ENCODE measurements around the gene CAMK1D.

The CAMK1D gene

GRCh38 chr10:12826800-12827372 is 477.5 kb downstream of the CAMK1D start:
- no peak overlapping the region for H3K4me3 Mint-ChIP-seq
- no peaks in the 10 kb centered on the region for H3K9me3 Mint-ChIP-seq
- no peaks in the 10 kb centered on the region for H3K4me1 Mint-ChIP-seq (ENCODE audit: low read depth)
- no peaks in the 10 kb centered on the region for H3K27me3 Mint-ChIP-seq
- peaks cover 28% of the 10 kb centered on the region for H3K36me3 Mint-ChIP-seq (ENCODE audit: low read depth)
- no peak overlapping the region for H3K27ac Mint-ChIP-seq

DNA sequence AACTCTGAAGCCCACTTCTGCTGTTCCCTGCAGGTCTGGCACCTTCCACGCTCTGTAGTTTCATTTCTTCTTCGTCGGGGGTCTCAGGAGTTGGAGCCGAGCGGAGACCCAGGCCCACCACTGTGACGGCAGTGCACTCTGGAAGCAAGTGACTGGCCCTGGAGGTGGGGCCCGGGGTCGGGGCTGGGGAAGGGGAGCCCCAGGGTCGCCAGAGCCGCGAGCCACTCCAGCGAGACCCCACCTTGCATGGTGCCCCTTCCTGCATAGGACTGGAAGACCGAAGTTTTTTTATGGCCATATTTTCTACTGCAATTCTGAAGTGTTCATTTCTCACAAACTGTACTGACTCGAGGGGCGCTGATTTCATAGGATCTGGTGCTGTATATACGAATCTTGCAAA is 479.4 kb downstream of the CAMK1D start:
- Mint-ChIP-seq H3K27me3 (no peaks in the 10 kb centered on the region), H3K4me3 (no peak overlapping the region), H3K36me3 (ENCODE audit: low read depth) (peaks cover 24% of the 10 kb centered on the region), H3K4me1 (ENCODE audit: low read depth) (no peaks in the 10 kb centered on the region), H3K9me3 (no peaks in the 10 kb centered on the region), H3K27ac (no peak overlapping the region)

GRCh38 chr10:12829831-12830390 is 480.6 kb downstream of the CAMK1D start:
- peaks cover 24% of the 10 kb centered on the region for H3K36me3 Mint-ChIP-seq (ENCODE audit: low read depth)
- H3K27ac Mint-ChIP-seq, result no peak overlapping the region
- H3K4me1 Mint-ChIP-seq (ENCODE audit: low read depth), result no peaks in the 10 kb centered on the region
- H3K4me3 Mint-ChIP-seq, result no peak overlapping the region
- no peaks in the 10 kb centered on the region for H3K9me3 Mint-ChIP-seq
- H3K27me3 Mint-ChIP-seq, result no peaks in the 10 kb centered on the region

DNA sequence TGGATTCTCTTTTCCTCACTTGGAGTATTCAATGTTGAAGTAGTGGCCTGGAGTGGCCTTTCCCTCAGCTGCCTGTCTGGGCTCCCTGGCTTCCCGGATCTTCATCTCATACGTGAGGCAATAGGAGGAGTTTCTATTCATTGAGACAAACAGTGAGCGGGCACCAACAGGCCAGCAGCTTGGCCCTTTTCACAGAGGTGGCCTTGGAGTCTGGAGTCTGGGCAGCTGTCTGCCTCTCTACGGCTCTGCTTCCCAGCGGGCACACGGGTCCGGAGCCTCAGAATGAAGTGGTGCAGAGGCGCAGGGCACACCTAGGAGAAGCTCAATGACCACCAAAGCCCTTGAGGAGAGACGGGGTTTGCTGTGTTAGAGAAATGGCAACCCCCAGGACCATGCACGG is 482.7 kb downstream of the CAMK1D start:
- no peaks in the 10 kb centered on the region for H3K4me1 Mint-ChIP-seq (ENCODE audit: low read depth)
- no peaks in the 10 kb centered on the region for H3K27me3 Mint-ChIP-seq
- no peaks in the 10 kb centered on the region for H3K9me3 Mint-ChIP-seq
- no peak overlapping the region for H3K4me3 Mint-ChIP-seq
- no peak overlapping the region for H3K27ac Mint-ChIP-seq
- peaks cover 13% of the 10 kb centered on the region for H3K36me3 Mint-ChIP-seq (ENCODE audit: low read depth)

GRCh38 chr10:12833451-12833850 is 484.1 kb downstream of the CAMK1D start:
- Mint-ChIP-seq H3K27ac (no peak overlapping the region), H3K4me1 (ENCODE audit: low read depth) (no peaks in the 10 kb centered on the region), H3K27me3 (no peaks in the 10 kb centered on the region), H3K36me3 (ENCODE audit: low read depth) (peaks cover 9% of the 10 kb centered on the region), H3K9me3 (no peaks in the 10 kb centered on the region), H3K4me3 (no peak overlapping the region)

DNA sequence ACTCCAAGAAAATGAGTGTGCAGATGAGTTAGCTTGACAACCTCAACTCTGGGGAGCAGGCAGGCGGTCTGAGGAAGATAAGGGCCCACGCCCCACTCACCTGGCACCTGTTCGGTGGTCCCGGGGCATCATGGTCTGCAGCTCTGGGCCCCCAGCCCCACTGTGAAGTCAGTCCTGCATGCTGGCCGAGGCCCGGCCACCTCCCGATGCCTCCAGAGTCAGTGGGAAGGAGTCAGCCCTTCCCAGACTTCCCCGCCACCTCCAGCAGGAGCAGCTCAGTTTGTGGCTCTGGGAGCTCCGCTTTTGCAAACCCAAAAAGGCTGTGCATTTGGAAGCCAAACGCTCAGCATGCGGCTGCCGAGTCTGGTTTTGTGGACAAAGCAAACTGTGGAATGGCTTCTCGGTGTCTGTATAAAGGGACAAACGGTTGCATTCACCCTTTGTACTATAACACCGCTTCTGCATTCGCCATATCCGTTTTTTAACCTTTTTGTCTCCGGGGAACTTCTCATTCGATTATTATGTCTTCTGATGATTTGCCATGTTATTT is 484.8 kb downstream of the CAMK1D start:
- no peak overlapping the region for H3K4me3 Mint-ChIP-seq
- H3K27ac Mint-ChIP-seq, result no peak overlapping the region
- no peaks in the 10 kb centered on the region for H3K9me3 Mint-ChIP-seq
- H3K36me3 Mint-ChIP-seq (ENCODE audit: low read depth), result peaks cover 3% of the 10 kb centered on the region
- H3K27me3 Mint-ChIP-seq, result no peaks in the 10 kb centered on the region
- no peaks in the 10 kb centered on the region for H3K4me1 Mint-ChIP-seq (ENCODE audit: low read depth)

GRCh38 chr10:12834721-12835120 is 485.4 kb downstream of the CAMK1D start:
- H3K9me3 Mint-ChIP-seq, result no peaks in the 10 kb centered on the region
- no peaks in the 10 kb centered on the region for H3K4me1 Mint-ChIP-seq (ENCODE audit: low read depth)
- H3K4me3 Mint-ChIP-seq, result no peak overlapping the region
- H3K27me3 Mint-ChIP-seq, result no peaks in the 10 kb centered on the region
- peaks cover 1% of the 10 kb centered on the region for H3K36me3 Mint-ChIP-seq (ENCODE audit: low read depth)
- no peak overlapping the region for H3K27ac Mint-ChIP-seq

DNA sequence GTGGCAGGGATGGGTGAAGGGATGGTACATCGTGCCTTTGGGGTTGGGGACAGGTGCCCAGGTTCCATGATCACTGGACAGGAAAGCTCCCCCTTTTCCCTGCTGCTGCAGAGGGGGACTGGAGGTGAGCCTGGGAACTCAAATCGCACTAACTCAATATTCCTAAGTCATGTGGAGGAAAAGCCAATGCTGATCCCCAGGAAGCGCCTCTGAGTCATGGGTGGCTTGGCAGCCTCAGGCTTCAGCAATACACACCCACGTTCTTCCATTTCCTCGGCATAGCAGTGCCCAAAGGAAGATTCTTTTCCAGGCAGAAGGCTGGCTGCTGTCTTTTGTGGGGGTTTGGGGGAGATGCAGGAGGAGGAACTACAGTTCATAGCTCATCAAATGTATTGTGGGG is 486.4 kb downstream of the CAMK1D start:
- Mint-ChIP-seq H3K27me3 (no peaks in the 10 kb centered on the region), H3K4me3 (no peak overlapping the region), H3K4me1 (ENCODE audit: low read depth) (no peaks in the 10 kb centered on the region), H3K27ac (no peak overlapping the region), H3K36me3 (ENCODE audit: low read depth) (no peaks in the 10 kb centered on the region), H3K9me3 (no peaks in the 10 kb centered on the region)

DNA sequence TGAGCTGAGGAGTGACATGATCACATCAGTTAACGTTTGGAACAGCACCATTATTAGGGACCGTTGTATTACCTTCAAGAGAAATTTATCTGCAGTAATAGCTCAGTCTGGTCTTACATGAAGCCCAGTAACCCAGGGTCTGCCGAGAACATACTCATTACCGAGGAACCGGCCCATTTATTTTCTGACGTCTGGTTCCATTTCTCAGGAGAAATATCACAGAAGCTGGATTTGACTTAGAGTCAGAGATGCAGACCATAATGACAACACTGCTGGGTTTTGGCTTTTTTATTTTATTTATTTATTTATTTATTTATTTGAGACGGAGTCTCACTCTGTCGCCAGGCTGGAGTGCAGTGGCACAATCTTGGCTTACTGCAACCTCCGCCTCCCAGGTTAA is 489.0 kb downstream of the CAMK1D start:
- Mint-ChIP-seq H3K36me3 (ENCODE audit: low read depth) (no peaks in the 10 kb centered on the region), H3K27me3 (peaks cover 3% of the 10 kb centered on the region), H3K9me3 (no peaks in the 10 kb centered on the region), H3K4me3 (no peak overlapping the region), H3K27ac (no peak overlapping the region), H3K4me1 (ENCODE audit: low read depth) (no peaks in the 10 kb centered on the region)

GRCh38 chr10:12838995-12839927 is 489.9 kb downstream of the CAMK1D start:
- H3K36me3 Mint-ChIP-seq (ENCODE audit: low read depth), result no peaks in the 10 kb centered on the region
- H3K27ac Mint-ChIP-seq, result no peak overlapping the region
- no peaks in the 10 kb centered on the region for H3K4me1 Mint-ChIP-seq (ENCODE audit: low read depth)
- no peak overlapping the region for H3K4me3 Mint-ChIP-seq
- peaks cover 3% of the 10 kb centered on the region for H3K27me3 Mint-ChIP-seq
- no peaks in the 10 kb centered on the region for H3K9me3 Mint-ChIP-seq

DNA sequence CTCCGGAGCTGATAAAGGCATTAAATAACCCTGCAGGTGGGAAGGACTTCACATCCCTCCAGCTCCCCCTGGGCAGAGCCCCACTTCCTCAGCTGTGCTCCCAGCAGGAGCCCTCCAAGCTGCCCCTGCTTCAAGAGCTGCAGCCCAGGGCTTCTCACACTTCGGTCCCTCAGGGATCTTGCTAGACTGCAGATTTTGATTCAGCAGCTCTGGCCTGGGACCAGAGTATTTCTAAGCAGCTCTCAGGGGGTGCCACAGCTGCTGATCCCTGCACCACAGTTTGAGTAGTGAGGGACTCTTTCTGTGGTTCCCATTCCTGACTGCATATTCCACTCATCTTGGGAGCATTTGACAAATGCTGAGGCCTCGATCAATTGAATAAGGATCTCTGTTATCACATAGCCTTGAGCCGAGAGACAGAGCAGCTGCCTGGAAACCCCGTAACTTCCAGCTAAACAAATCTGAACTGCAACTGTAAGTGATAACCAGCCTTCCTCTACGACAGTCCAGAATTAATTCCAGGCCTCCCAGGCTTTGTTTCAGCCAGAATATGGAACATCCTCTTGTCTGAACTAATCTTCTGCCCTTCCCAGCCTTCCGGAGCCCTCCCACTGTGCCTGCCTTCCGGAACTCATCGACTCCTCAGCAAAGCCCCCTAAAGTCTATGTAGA is 490.7 kb downstream of the CAMK1D start:
- no peak overlapping the region for H3K4me3 Mint-ChIP-seq
- no peaks in the 10 kb centered on the region for H3K9me3 Mint-ChIP-seq
- H3K36me3 Mint-ChIP-seq (ENCODE audit: low read depth), result no peaks in the 10 kb centered on the region
- H3K27ac Mint-ChIP-seq, result no peak overlapping the region
- no peaks in the 10 kb centered on the region for H3K4me1 Mint-ChIP-seq (ENCODE audit: low read depth)
- H3K27me3 Mint-ChIP-seq, result peaks cover 3% of the 10 kb centered on the region

DNA sequence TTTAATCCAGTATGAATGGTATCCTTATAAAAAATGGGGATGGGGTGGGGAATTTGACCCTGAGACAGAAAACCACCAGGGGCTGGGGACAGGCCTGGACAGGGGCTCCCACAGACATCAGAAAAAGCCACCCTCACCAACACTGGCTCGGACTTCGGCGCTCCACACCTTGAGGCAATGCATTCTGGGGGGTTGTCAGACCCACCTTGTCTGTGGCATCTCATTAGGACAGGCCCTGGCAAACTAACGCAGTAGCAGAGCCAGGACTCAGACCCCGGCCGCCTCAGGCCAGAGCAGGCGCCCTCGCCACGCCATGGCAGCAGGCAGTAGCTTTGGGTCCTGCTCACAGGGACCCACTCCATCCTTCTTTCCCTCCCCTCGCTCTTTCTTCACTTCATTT is 492.1 kb downstream of the CAMK1D start:
- Mint-ChIP-seq H3K27ac (no peak overlapping the region), H3K27me3 (peaks cover 7% of the 10 kb centered on the region), H3K4me1 (ENCODE audit: low read depth) (no peaks in the 10 kb centered on the region), H3K36me3 (ENCODE audit: low read depth) (no peaks in the 10 kb centered on the region), H3K9me3 (no peaks in the 10 kb centered on the region), H3K4me3 (no peak overlapping the region)

GRCh38 chr10:12841826-12842225 is 492.5 kb downstream of the CAMK1D start:
- H3K9me3 Mint-ChIP-seq, result no peaks in the 10 kb centered on the region
- no peak overlapping the region for H3K27ac Mint-ChIP-seq
- peaks cover 7% of the 10 kb centered on the region for H3K27me3 Mint-ChIP-seq
- no peaks in the 10 kb centered on the region for H3K4me1 Mint-ChIP-seq (ENCODE audit: low read depth)
- H3K36me3 Mint-ChIP-seq (ENCODE audit: low read depth), result no peaks in the 10 kb centered on the region
- H3K4me3 Mint-ChIP-seq, result no peak overlapping the region

DNA sequence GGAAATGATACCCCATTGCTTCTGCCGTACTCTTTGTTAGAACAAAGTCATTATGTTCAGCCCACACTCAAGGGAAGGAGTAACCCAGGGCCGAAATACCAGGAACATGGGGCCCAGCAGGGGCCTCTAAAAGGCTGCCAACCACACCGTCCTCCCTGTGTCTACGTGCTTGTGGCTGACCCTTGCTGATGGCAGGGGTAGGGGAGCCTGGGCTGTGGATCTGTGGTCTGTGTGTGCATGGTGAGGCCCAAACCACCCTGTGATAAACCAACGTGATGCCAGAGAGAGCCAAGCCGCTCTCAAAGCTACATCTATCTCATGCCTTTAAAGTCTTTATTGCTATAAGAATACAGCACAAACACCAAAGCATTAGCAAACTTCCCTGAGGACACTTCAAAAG is 493.0 kb downstream of the CAMK1D start:
- peaks cover 7% of the 10 kb centered on the region for H3K27me3 Mint-ChIP-seq
- H3K4me3 Mint-ChIP-seq, result no peak overlapping the region
- H3K27ac Mint-ChIP-seq, result no peak overlapping the region
- H3K9me3 Mint-ChIP-seq, result no peaks in the 10 kb centered on the region
- H3K4me1 Mint-ChIP-seq (ENCODE audit: low read depth), result no peaks in the 10 kb centered on the region
- H3K36me3 Mint-ChIP-seq (ENCODE audit: low read depth), result no peaks in the 10 kb centered on the region

Measured in stimulated activated naive CD8-positive, alpha-beta T cell treated with anti-CD3 and anti-CD28 coated beads, Interleukin-15, Interleukin-2, amounts not matched to agents 100 ng/mL and 50 ng/mL, for 24 hours (primary cell).